ENCODE data around the gene UGT1A5. TPM values are rescaled to one million over a fixed set of nuclear protein-coding genes. Genes with fewer than 3 reads are reported as not detected.

The UGT1A5 gene
- polyA plus RNA-seq, 1 of the 3 experiments (the other 2 are of a cell fraction) = not detected

DNA sequence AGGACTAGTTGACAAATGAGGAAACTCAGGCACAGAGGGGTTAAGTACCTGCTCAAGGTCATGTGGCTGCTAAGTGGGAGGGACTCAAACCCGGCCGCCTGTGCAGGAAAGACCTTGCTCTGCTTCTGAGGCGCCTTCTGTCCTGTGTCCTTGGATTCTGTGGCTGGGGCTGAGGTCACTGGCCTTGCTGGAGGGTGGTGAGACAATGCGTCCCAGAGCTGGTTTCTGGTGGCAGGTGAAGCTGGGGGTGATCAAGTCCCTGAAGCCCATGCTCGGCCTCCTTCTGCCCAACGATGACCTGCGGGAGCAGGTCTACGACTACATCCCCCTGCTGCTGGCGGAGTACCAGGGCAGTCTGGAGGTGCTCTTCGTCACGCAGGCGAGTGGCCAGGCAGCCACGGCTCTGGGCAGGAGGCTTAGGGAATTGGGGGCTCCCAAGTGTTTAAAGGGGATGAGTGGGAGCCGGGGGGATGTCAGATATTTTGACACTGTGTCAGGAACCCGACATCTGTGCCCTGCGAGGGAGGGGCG, 81.5 kb downstream of the UGT1A5 start:
- Histone ChIP-seq H3K4me3 (ENCODE audit: low read depth in 2 of 2, low read length in 1 of 2) (no peak overlapping the region), H3K4me2 (no peak overlapping the region), H3K4me1 (ENCODE audit: control insufficient read depth in 1 of 2, insufficient read depth in 2 of 2, low read depth in 1 of 2, low read length in 1 of 2) (no peaks in the 10 kb centered on the region), H3K9me2 (no peaks in the 10 kb centered on the region), H3F3A (replicated peaks; ENCODE audit: insufficient read depth) (no peaks in the 10 kb centered on the region), H3K27ac (ENCODE audit: low read depth in 2 of 2, low read length in 1 of 2) (no peak overlapping the region), H4K20me1 (ENCODE audit: insufficient read depth) (no peaks in the 10 kb centered on the region), H3K27me3 (ENCODE audit: insufficient read depth) (no peaks in the 10 kb centered on the region), H3K9me3 (no peaks in the 10 kb centered on the region), H3K9ac (no peak overlapping the region), H2AFZ (ENCODE audit: low read depth) (no peak overlapping the region), H3K36me3 (replicated peaks in 1 of 2; ENCODE audit: control insufficient read depth in 1 of 2, insufficient read depth in 2 of 2, low read length in 1 of 2) (no peaks in the 10 kb centered on the region), H3K79me2 (ENCODE audit: insufficient read depth) (no peaks in the 10 kb centered on the region)
- CTCF ChIA-PET = no interaction called here
- POLR2A ChIA-PET = no interaction called here
- 79% methylated on average over 14 of the region's 17 CpGs for WGBS (ENCODE audit: low lambda C conversion rate)
- no peak for DNase-seq
- TF ChIP-seq, protein P1, sequence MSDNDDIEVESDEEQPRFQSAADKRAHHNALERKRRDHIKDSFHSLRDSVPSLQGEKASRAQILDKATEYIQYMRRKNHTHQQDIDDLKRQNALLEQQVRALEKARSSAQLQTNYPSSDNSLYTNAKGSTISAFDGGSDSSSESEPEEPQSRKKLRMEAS (IDR thresholded peaks at IDR 0.05; ENCODE audit: low read depth) = no peak
- TF ChIP-seq, protein P2, sequence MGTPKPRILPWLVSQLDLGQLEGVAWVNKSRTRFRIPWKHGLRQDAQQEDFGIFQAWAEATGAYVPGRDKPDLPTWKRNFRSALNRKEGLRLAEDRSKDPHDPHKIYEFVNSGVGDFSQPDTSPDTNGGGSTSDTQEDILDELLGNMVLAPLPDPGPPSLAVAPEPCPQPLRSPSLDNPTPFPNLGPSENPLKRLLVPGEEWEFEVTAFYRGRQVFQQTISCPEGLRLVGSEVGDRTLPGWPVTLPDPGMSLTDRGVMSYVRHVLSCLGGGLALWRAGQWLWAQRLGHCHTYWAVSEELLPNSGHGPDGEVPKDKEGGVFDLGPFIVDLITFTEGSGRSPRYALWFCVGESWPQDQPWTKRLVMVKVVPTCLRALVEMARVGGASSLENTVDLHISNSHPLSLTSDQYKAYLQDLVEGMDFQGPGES (IDR thresholded peaks at IDR 0.05; ENCODE audit: low read depth, low read length) = no peak
- no peak for TF ChIP-seq TCF12 (IDR thresholded peaks at IDR 0.05)
- TF ChIP-seq EP300 (IDR thresholded peaks at IDR 0.05; ENCODE audit: borderline replicate concordance in 1 of 2, low read depth in 1 of 2, low read length in 1 of 2) = no peak
- no peak for TF ChIP-seq RFX5 (IDR thresholded peaks at IDR 0.05; ENCODE audit: low read length)
- TF ChIP-seq, protein P3, sequence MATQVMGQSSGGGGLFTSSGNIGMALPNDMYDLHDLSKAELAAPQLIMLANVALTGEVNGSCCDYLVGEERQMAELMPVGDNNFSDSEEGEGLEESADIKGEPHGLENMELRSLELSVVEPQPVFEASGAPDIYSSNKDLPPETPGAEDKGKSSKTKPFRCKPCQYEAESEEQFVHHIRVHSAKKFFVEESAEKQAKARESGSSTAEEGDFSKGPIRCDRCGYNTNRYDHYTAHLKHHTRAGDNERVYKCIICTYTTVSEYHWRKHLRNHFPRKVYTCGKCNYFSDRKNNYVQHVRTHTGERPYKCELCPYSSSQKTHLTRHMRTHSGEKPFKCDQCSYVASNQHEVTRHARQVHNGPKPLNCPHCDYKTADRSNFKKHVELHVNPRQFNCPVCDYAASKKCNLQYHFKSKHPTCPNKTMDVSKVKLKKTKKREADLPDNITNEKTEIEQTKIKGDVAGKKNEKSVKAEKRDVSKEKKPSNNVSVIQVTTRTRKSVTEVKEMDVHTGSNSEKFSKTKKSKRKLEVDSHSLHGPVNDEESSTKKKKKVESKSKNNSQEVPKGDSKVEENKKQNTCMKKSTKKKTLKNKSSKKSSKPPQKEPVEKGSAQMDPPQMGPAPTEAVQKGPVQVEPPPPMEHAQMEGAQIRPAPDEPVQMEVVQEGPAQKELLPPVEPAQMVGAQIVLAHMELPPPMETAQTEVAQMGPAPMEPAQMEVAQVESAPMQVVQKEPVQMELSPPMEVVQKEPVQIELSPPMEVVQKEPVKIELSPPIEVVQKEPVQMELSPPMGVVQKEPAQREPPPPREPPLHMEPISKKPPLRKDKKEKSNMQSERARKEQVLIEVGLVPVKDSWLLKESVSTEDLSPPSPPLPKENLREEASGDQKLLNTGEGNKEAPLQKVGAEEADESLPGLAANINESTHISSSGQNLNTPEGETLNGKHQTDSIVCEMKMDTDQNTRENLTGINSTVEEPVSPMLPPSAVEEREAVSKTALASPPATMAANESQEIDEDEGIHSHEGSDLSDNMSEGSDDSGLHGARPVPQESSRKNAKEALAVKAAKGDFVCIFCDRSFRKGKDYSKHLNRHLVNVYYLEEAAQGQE (IDR thresholded peaks at IDR 0.05; ENCODE audit: low read depth, low read length) = no peak
- TF ChIP-seq ELF1 (IDR thresholded peaks at IDR 0.05) = no peak

DNA sequence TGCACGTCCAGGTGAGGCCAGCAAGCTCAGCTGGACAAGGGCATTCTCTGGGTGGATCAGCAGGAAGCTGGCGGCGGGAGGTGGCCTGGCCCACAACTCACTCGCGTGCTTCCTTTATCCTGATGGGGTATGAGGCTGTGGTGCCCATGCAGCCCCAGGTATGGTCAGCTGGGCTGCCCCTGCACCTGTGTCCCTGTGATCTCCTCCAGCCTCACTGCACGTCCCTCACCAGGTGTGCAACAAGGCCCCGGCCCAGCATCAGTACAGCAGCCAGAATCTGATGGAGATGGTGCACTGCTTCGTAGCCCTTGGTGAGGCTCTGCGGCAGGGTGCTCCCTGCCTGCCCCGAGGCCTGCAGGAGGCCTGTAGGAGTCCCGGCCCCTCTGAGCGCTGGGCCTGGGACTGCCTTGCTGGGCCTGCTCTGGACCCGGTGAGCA, 83.0 kb downstream of the UGT1A5 start:
- POLR2A ChIA-PET = no interaction called here
- 83% methylated on average over 5 of the region's 13 CpGs for WGBS (ENCODE audit: low lambda C conversion rate)
- no peak overlapping the region for H3K4me2 ChIP-seq
- H3K27ac ChIP-seq (ENCODE audit: low read depth in 2 of 2, low read length in 1 of 2) = no peak overlapping the region
- H3K27me3 ChIP-seq (ENCODE audit: insufficient read depth) = no peaks in the 10 kb centered on the region
- H3K9ac ChIP-seq = no peak overlapping the region
- no peak for DNase-seq
- no peaks in the 10 kb centered on the region for H3K4me1 ChIP-seq (ENCODE audit: control insufficient read depth in 1 of 2, insufficient read depth in 2 of 2, low read depth in 1 of 2, low read length in 1 of 2)
- H3K9me2 ChIP-seq = no peaks in the 10 kb centered on the region
- CTCF ChIA-PET = no interaction called here
- no peaks in the 10 kb centered on the region for H3F3A ChIP-seq (replicated peaks; ENCODE audit: insufficient read depth)
- no peaks in the 10 kb centered on the region for H4K20me1 ChIP-seq (ENCODE audit: insufficient read depth)
- no peak overlapping the region for H2AFZ ChIP-seq (ENCODE audit: low read depth)
- no peaks in the 10 kb centered on the region for H3K79me2 ChIP-seq (ENCODE audit: insufficient read depth)
- no peak overlapping the region for H3K4me3 ChIP-seq (ENCODE audit: low read depth in 2 of 2, low read length in 1 of 2)
- TF ChIP-seq TEAD4 (IDR thresholded peaks at IDR 0.05; ENCODE audit: borderline replicate concordance, insufficient read depth) (no peak), MEF2A (IDR thresholded peaks at IDR 0.05; ENCODE audit: borderline replicate concordance, low read depth) (no peak), GATA2 (CRISPR knock-in tag; IDR thresholded peaks at IDR 0.05) (no peak), ELF1 (IDR thresholded peaks at IDR 0.05) (no peak), FOXJ3 (CRISPR knock-in tag; IDR thresholded peaks at IDR 0.05) (no peak), POLR2AphosphoS5 (IDR thresholded peaks at IDR 0.05; ENCODE audit: low read depth, low read length) (no peak), EZH2phosphoT487 (IDR thresholded peaks at IDR 0.05; ENCODE audit: borderline replicate concordance, low read depth) (no peak), FOSL2 (IDR thresholded peaks at IDR 0.05; ENCODE audit: borderline replicate concordance, low read depth) (no peak), EP300 (IDR thresholded peaks at IDR 0.05; ENCODE audit: borderline replicate concordance in 1 of 2, low read depth in 1 of 2, low read length in 1 of 2) (no peak)
- TF ChIP-seq, protein P4, sequence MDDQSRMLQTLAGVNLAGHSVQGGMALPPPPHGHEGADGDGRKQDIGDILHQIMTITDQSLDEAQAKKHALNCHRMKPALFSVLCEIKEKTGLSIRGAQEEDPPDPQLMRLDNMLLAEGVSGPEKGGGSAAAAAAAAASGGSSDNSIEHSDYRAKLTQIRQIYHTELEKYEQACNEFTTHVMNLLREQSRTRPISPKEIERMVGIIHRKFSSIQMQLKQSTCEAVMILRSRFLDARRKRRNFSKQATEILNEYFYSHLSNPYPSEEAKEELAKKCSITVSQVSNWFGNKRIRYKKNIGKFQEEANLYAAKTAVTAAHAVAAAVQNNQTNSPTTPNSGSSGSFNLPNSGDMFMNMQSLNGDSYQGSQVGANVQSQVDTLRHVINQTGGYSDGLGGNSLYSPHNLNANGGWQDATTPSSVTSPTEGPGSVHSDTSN (IDR thresholded peaks at IDR 0.05) = no peak
- TF ChIP-seq, protein P5, sequence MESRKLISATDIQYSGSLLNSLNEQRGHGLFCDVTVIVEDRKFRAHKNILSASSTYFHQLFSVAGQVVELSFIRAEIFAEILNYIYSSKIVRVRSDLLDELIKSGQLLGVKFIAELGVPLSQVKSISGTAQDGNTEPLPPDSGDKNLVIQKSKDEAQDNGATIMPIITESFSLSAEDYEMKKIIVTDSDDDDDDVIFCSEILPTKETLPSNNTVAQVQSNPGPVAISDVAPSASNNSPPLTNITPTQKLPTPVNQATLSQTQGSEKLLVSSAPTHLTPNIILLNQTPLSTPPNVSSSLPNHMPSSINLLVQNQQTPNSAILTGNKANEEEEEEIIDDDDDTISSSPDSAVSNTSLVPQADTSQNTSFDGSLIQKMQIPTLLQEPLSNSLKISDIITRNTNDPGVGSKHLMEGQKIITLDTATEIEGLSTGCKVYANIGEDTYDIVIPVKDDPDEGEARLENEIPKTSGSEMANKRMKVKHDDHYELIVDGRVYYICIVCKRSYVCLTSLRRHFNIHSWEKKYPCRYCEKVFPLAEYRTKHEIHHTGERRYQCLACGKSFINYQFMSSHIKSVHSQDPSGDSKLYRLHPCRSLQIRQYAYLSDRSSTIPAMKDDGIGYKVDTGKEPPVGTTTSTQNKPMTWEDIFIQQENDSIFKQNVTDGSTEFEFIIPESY (IDR thresholded peaks at IDR 0.05; ENCODE audit: borderline replicate concordance, low read depth) = no peak
- no peaks in the 10 kb centered on the region for H3K9me3 ChIP-seq
- no peaks in the 10 kb centered on the region for H3K36me3 ChIP-seq (replicated peaks in 1 of 2; ENCODE audit: control insufficient read depth in 1 of 2, insufficient read depth in 2 of 2, low read length in 1 of 2)
